Upper lobe of left lung (tissue), 6 donors: ENCODE data around the gene EGR2. TPM values are rescaled to one million over a fixed set of nuclear protein-coding genes. Genes with fewer than 3 reads are reported as not detected.

Source experiments
- ATAC-seq, 2 donors: fragments of 200-7000 bp; cut with Tn5 transposase; one replicate each; pipeline ENCODE4 v1.9.1; 2022; ENCODE audit warnings: mild to moderate bottlenecking in 2 of 2, moderate library complexity in 2 of 2; ENCODE audit not compliant: low FRiP score in 2 of 2
- DNase-seq, 2 donors: peaks; one replicate each; pipeline ENCODE4 v3.0.0-alpha.2; 2019 to 2020
- H3K27ac ChIP-seq, 4 donors: fragments of 200-600 bp; sonication (generic); one replicate each; pipeline ENCODE4 v1.5.1; 2016 to 2019
- H3K27me3 ChIP-seq, 4 donors: fragments of 200-600 bp; sonication (generic); one replicate each; pipeline ENCODE4 v1.5.1; 2017 to 2019
- H3K36me3 ChIP-seq, 4 donors: fragments of 200-600 bp; sonication (generic); one replicate each; pipeline ENCODE4 v1.5.1; 2016 to 2019
- H3K4me1 ChIP-seq, 4 donors: fragments of 200-600 bp; sonication (generic); one replicate each; pipeline ENCODE4 v1.5.1; 2018 to 2019
- H3K4me3 ChIP-seq, 4 donors: fragments of 200-600 bp; sonication (generic); one replicate each; pipeline ENCODE4 v1.5.1; 2017 to 2019; ENCODE audit warnings: mild to moderate bottlenecking in 2 of 4, moderate library complexity in 1 of 4
- H3K9me3 ChIP-seq, 4 donors: fragments of 200-600 bp; sonication (generic); one replicate each; pipeline ENCODE4 v1.5.1; 2018 to 2019
- EP300 ChIP-seq, 4 donors: sonication (generic); formaldehyde crosslinking; IDR thresholded peaks; one replicate each; pipeline ENCODE4 v1.5.1; 2017; ENCODE audit warnings: antibody characterized with exemption in 4 of 4, control low read depth in 2 of 4
- POLR2A ChIP-seq, 4 donors: fragments of 450-650 bp; IDR thresholded peaks; one replicate each; pipeline ENCODE4 v1.5.1; 2016 to 2017; ENCODE audit warnings: antibody characterized with exemption in 4 of 4, mild to moderate bottlenecking in 2 of 4
- POLR2AphosphoS5 ChIP-seq, 2 donors: sonication (generic); formaldehyde crosslinking; IDR thresholded peaks; one replicate each; pipeline ENCODE4 v1.5.1; 2017; ENCODE audit warnings: antibody characterized with exemption in 2 of 2
- WGBS, 2 donors: methylation state at CpG; one replicate each; pipeline ENCODE4 v1.1.5; 2017 to 2018; 5-methylcytosine and 5-hydroxymethylcytosine counted together
- total RNA-seq, 6 donors: library from RNA; depleted of rRNA in 4 of 6; stranded (reverse); fragments of >200 nt in 4 of 6; gene quantifications; one replicate each; pipeline versions ENCODE4 v1.1.0 to v1.2.1, GENCODE V29; 2016 to 2021
- TF ChIP-seq, protein P1 (sequence below), 6 experiments: fragments of 450-650 bp in 4 of 6; fragments of 200-600 bp in 2 of 6; sonication (generic) in 2 of 6; IDR thresholded peaks; one replicate each; pipeline ENCODE4 v1.5.1; 2016 to 2019; ENCODE audit warnings: antibody characterized with exemption in 6 of 6
- donor health status: DM: no; HTN: no; CAD: no; lungs with moderate emphysema.
- donor health status: DM: no; HTN: yes; CAD: no; lungs with severe emphysema.

Gene EGR2
- total RNA-seq, 6 donors from 2014 or later: 3.5 to 50.9 (median 7.0) TPM

DNA sequence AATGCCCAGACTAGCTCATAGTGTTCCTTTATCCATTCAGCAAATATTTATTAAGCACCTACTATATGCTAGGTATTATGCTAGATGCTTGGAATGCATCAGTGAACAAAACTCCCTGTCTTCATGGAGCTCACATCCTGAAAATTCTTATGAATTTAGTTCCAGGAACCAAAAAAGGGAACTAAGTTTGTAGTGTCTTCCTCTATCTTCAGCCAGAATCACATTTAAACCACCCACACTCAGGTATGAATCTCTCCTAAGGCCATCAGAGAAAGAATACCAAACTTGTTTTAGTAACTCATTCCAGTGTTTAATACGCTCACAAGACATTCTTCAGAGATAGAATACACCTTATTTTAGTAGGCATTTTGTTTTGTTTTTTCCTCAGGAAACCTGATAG, 10.1 kb upstream of the EGR2 start:
- no peak overlapping the region for H3K27ac ChIP-seq
- DNase-seq (no peak), ATAC-seq (no peak)
- no peaks in the 10 kb centered on the region for H3K9me3 ChIP-seq
- WGBS, 2 donors: 84 to 97% methylated on average over 1 of the region's 1 CpG
- no peak overlapping the region for H3K4me3 ChIP-seq
- H3K4me1 ChIP-seq: no peaks in the 10 kb centered on the region
- H3K36me3 ChIP-seq: no peaks in the 10 kb centered on the region
- no peaks in the 10 kb centered on the region for H3K27me3 ChIP-seq
- TF ChIP-seq POLR2AphosphoS5 (IDR thresholded peaks at IDR 0.05) (no peak), POLR2A (IDR thresholded peaks at IDR 0.05) (no peak), EP300 (IDR thresholded peaks at IDR 0.05) (no peak)
- TF ChIP-seq, protein P1, sequence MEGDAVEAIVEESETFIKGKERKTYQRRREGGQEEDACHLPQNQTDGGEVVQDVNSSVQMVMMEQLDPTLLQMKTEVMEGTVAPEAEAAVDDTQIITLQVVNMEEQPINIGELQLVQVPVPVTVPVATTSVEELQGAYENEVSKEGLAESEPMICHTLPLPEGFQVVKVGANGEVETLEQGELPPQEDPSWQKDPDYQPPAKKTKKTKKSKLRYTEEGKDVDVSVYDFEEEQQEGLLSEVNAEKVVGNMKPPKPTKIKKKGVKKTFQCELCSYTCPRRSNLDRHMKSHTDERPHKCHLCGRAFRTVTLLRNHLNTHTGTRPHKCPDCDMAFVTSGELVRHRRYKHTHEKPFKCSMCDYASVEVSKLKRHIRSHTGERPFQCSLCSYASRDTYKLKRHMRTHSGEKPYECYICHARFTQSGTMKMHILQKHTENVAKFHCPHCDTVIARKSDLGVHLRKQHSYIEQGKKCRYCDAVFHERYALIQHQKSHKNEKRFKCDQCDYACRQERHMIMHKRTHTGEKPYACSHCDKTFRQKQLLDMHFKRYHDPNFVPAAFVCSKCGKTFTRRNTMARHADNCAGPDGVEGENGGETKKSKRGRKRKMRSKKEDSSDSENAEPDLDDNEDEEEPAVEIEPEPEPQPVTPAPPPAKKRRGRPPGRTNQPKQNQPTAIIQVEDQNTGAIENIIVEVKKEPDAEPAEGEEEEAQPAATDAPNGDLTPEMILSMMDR (IDR thresholded peaks at IDR 0.05): no peak

DNA sequence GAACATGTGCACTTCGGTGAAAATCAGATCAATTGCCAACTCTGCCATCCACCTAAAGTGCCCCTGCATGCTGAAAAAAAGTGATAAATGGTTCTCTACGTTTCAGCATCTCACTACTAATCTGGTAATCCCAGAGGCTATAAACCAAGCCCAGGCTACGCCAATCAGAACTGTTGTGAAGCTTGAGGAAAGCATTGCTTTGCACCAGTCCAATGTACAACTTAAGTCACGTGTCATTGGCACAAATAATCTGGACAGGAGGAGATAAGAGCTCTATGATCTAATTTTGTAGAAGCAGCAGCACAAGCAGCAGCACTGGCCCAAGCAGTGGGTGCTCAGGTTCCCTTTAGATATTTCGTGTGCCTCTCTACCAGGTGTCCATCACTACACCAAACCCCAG, 4.4 kb upstream of the EGR2 start:
- no peak overlapping the region for H3K4me3 ChIP-seq
- no peaks in the 10 kb centered on the region for H3K36me3 ChIP-seq
- no peaks in the 10 kb centered on the region for H3K9me3 ChIP-seq
- peaks cover 0 to 20% (median 14%) of the 10 kb centered on the region in 4 donors for H3K27me3 ChIP-seq
- WGBS, 2 donors: 68 to 69% methylated on average over 5 of the region's 5 CpGs
- no peak overlapping the region for H3K27ac ChIP-seq
- TF ChIP-seq EP300 (IDR thresholded peaks at IDR 0.05) (no peak), POLR2AphosphoS5 (IDR thresholded peaks at IDR 0.05) (no peak), POLR2A (IDR thresholded peaks at IDR 0.05) (no peak)
- TF ChIP-seq, protein P1 (IDR thresholded peaks at IDR 0.05): no peak
- H3K4me1 ChIP-seq: peaks cover 24 to 30% (median 30%) of the 10 kb centered on the region in 4 donors
- DNase-seq (no peak), ATAC-seq (no peak)

GRCh38 chr10:62819141-62819920, 3.2 kb upstream of the EGR2 start:
- no peak for TF ChIP-seq EP300 (IDR thresholded peaks at IDR 0.05)
- TF ChIP-seq POLR2A (IDR thresholded peaks at IDR 0.05): no peak
- H3K9me3 ChIP-seq: no peaks in the 10 kb centered on the region
- DNase-seq (no peak), ATAC-seq (no peak)
- no peak overlapping the region for H3K27ac ChIP-seq
- H3K36me3 ChIP-seq: no peaks in the 10 kb centered on the region
- peak overlapping the region in 2 of 4 donors; percentile 89 to 96 for H3K4me3 ChIP-seq
- 46 to 58% methylated on average over 13 to 19 of the region's 19 CpGs for WGBS, 2 donors
- peaks cover 37 to 43% (median 42%) of the 10 kb centered on the region in 4 donors for H3K4me1 ChIP-seq
- H3K27me3 ChIP-seq: peaks cover 0 to 32% (median 26%) of the 10 kb centered on the region in 4 donors

DNA sequence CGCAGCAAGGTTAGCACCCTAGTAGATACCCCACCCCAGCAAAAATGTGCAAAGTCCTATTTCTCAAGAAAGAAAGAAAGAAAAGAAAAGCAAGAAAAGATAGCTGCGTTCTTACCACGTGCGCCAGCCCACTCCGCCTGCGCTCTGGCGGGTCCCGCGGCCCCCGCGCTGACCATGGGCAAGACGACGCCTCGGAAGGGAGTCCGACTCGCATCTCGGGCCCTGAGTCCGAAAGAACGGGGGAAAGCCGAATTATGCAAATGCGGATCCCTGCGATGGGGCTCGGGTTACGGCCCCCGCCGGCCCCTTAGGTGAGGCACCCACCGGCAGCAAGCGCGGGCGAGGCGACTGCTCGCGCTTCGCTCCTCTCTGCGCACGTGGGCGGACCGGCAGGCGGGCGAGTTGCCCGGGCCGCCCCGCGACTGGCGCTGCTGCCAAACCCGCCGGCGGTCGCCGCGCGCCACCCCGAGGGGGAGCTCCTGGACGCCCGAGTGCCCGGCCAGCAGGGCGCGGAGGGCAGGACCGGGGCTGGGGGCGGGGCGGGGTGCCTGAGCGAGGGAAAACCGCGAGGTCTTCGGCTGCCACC, 2.4 kb upstream of the EGR2 start:
- Histone ChIP-seq H3K27ac (no peak overlapping the region), H3K36me3 (no peaks in the 10 kb centered on the region), H3K4me3 (peak overlapping the region; percentile 80 to 96 (median 90)), H3K4me1 (peaks cover 38 to 43% (median 42%) of the 10 kb centered on the region in 4 donors), H3K9me3 (no peaks in the 10 kb centered on the region), H3K27me3 (peaks cover 0 to 35% (median 27%) of the 10 kb centered on the region in 4 donors)
- DNase-seq (peak in 1 of 2 donors; percentile 94), ATAC-seq (peak in 1 of 2 donors; percentile 2)
- 6% methylated on average over 30 to 59 of the region's 65 CpGs for WGBS, 2 donors
- TF ChIP-seq EP300 (IDR thresholded peaks at IDR 0.05) (no peak), POLR2AphosphoS5 (IDR thresholded peaks at IDR 0.05) (no peak), POLR2A (IDR thresholded peaks at IDR 0.05) (no peak)
- TF ChIP-seq, protein P1 (IDR thresholded peaks at IDR 0.05): peak in 2 of 6 experiments; percentile 21 to 26

GRCh38 chr10:62817766-62818425, 1.7 kb upstream of the EGR2 start:
- H3K9me3 ChIP-seq: no peaks in the 10 kb centered on the region
- DNase-seq (peak; percentile 80 to 94), ATAC-seq (peak; percentile 76 to 87)
- 1 to 2% methylated on average over 32 to 33 of the region's 51 CpGs for WGBS, 2 donors
- H3K36me3 ChIP-seq: no peaks in the 10 kb centered on the region
- peak overlapping the region; percentile 80 to 96 (median 90) for H3K4me3 ChIP-seq
- H3K4me1 ChIP-seq: peaks cover 38 to 43% (median 42%) of the 10 kb centered on the region in 4 donors
- H3K27me3 ChIP-seq: peaks cover 0 to 36% (median 28%) of the 10 kb centered on the region in 4 donors
- peak overlapping the region in 3 of 4 donors; percentile 81 to 93 (median 90) for H3K27ac ChIP-seq
- TF ChIP-seq POLR2AphosphoS5 (IDR thresholded peaks at IDR 0.05) (peak; percentile 22 to 28), EP300 (IDR thresholded peaks at IDR 0.05) (no peak)
- TF ChIP-seq, protein P1 (IDR thresholded peaks at IDR 0.05): peak; percentile 83 to 94 (median 92)
